ENCODE data around the gene DCX.

The DCX gene

GRCh38 chrX:111411983-111412382 lies at the start of gene DCX:
DCX (minus strand) TSS chrX:111412192; CDS start chrX:111410398, 1,794 bp downstream.
- no peak for DNase-seq (ENCODE audit: low spot score)

- DNase-seq (ENCODE audit: low spot score), result no peak
These were observed 48.6 kb upstream of the DCX start for GRCh38 chrX:111460607-111461006.

GRCh38 chrX:111447298-111447697 lies 35.3 kb upstream of the DCX start:
- no peak for DNase-seq (ENCODE audit: low spot score)

GRCh38 chrX:111445485-111445884 lies 33.5 kb upstream of the DCX start:
- peak; percentile 22 for DNase-seq (ENCODE audit: low spot score)

- no peak for DNase-seq (ENCODE audit: low spot score)
These were observed 32.9 kb upstream of the DCX start for GRCh38 chrX:111444881-111445280.

GRCh38 chrX:111443946-111444345 lies 32.0 kb upstream of the DCX start:
- DNase-seq (ENCODE audit: low spot score), result no peak

- no peak for DNase-seq (ENCODE audit: low spot score)
These were observed 30.8 kb upstream of the DCX start for GRCh38 chrX:111442791-111443190.

- no peak for DNase-seq (ENCODE audit: low spot score)
These were observed 23.5 kb upstream of the DCX start for GRCh38 chrX:111435469-111435868.

- no peak for DNase-seq (ENCODE audit: low spot score)
These were observed 19.0 kb upstream of the DCX start for GRCh38 chrX:111431001-111431400.

- DNase-seq (ENCODE audit: low spot score), result no peak
These were observed 435 bp downstream of the DCX start for GRCh38 chrX:111411557-111411956.

GRCh38 chrX:111410590-111411078 lies 1.4 kb downstream of the DCX start:
- no peak for DNase-seq (ENCODE audit: low spot score)

GRCh38 chrX:111409326-111409725 lies 2.7 kb downstream of the DCX start:
- no peak for DNase-seq (ENCODE audit: low spot score)

- DNase-seq (ENCODE audit: low spot score), result no peak
These were observed 4.0 kb downstream of the DCX start for GRCh38 chrX:111407948-111408347.

GRCh38 chrX:111402344-111402743 lies 9.6 kb downstream of the DCX start:
- no peak for DNase-seq (ENCODE audit: low spot score)

GRCh38 chrX:111395149-111395548 lies 16.8 kb downstream of the DCX start:
- DNase-seq (ENCODE audit: low spot score), result no peak

- no peak for DNase-seq (ENCODE audit: low spot score)
These were observed 17.4 kb downstream of the DCX start for GRCh38 chrX:111394569-111394968.

- DNase-seq (ENCODE audit: low spot score), result no peak
These were observed 24.4 kb downstream of the DCX start for GRCh38 chrX:111387470-111388070.

GRCh38 chrX:111386615-111387233 lies 25.3 kb downstream of the DCX start:
- no peak for DNase-seq (ENCODE audit: low spot score)

GRCh38 chrX:111386077-111386476 lies 25.9 kb downstream of the DCX start:
- no peak for DNase-seq (ENCODE audit: low spot score)

GRCh38 chrX:111382277-111382676 lies 29.7 kb downstream of the DCX start:
- DNase-seq (ENCODE audit: low spot score), result no peak

GRCh38 chrX:111376897-111377578 lies 35.0 kb downstream of the DCX start:
- DNase-seq (ENCODE audit: low spot score), result no peak

- no peak for DNase-seq (ENCODE audit: low spot score)
These were observed 35.5 kb downstream of the DCX start for GRCh38 chrX:111376486-111376885.

- no peak for DNase-seq (ENCODE audit: low spot score)
These were observed 36.2 kb downstream of the DCX start for GRCh38 chrX:111375747-111376146.
